K562 (cell line): Measurements from ENCODE around the gene AIG1.

Source experiments
- CHCHD3 ChIP-seq: fragments of 250-450 bp; sonication (Bioruptor Pico); IDR thresholded peaks from 2 replicates; pipeline ENCODE4 v2.1.2; 2022; ENCODE audit warnings: mild to moderate bottlenecking
- CTCF ChIP-seq, 3 experiments: IDR thresholded peaks in 2 of 3; conservative IDR thresholded peaks in 1 of 3; 2 replicates each; pipeline ENCODE4 v1.5.1; 2011 to 2012; ENCODE audit warnings: low read length in 3 of 3, mild to moderate bottlenecking in 3 of 3, control low read depth in 2 of 3, improper control_type of control experiment in 1 of 3, inconsistent platforms in 1 of 3, low read depth in 1 of 3, mixed read lengths in 1 of 3, moderate library complexity in 1 of 3; ENCODE audit not compliant: insufficient read depth in 2 of 3
- EP400 ChIP-seq: fragments of 450-650 bp; IDR thresholded peaks from 2 replicates; pipeline ENCODE4 v1.6.1; 2017; ENCODE audit warnings: antibody characterized with exemption, mild to moderate bottlenecking, moderate library complexity
- HCFC1 ChIP-seq: IDR thresholded peaks from 2 replicates; pipeline ENCODE4 v1.6.1; 2012; ENCODE audit warnings: low read depth, low read length, improper control_type of control experiment
- JUND ChIP-seq, 2 experiments: IDR thresholded peaks; 2 replicates in 1 of 2; 3 replicates in 1 of 2; pipeline ENCODE4 v1.6.1; 2011; ENCODE audit warnings: borderline replicate concordance in 2 of 2, low read depth in 2 of 2, low read length in 2 of 2, improper control_type of control experiment in 1 of 2, missing biosample characterization in 1 of 2, missing genetic modification characterization in 1 of 2, missing genetic modification reagents in 1 of 2
- NCOA4 ChIP-seq: fragments of 450-650 bp; IDR thresholded peaks from 2 replicates; pipeline ENCODE4 v1.6.1; 2018; ENCODE audit warnings: mild to moderate bottlenecking; ENCODE audit not compliant: partially characterized antibody
- POLR2A ChIP-seq: fragments of 450-650 bp; conservative IDR thresholded peaks from 2 replicates; pipeline ENCODE4 v1.6.1; 2016
- RAD21 ChIP-seq, 2 experiments: fragments of 250-450 bp in 1 of 2; fragments of 450-650 bp in 1 of 2; sonication (Bioruptor Pico) in 1 of 2; formaldehyde crosslinking in 1 of 2; IDR thresholded peaks in 1 of 2; conservative IDR thresholded peaks in 1 of 2; 2 replicates each; pipeline versions ENCODE4 v1.4.0 to v1.8.0; 2020 to 2022; ENCODE audit warnings: mild to moderate bottlenecking in 2 of 2, moderate library complexity in 1 of 2
- SMAD2 ChIP-seq: fragments of 150-350 bp; IDR thresholded peaks from 2 replicates; pipeline ENCODE4 v1.6.1; 2014; ENCODE audit warnings: low read depth, mild to moderate bottlenecking, low read length
- ZBTB7A ChIP-seq: IDR thresholded peaks from 2 replicates; pipeline ENCODE4 v1.6.1; 2011; ENCODE audit warnings: low read depth, mild to moderate bottlenecking, low read length, moderate library complexity, borderline replicate concordance; ENCODE audit not compliant: control insufficient read depth
- ZNF121 ChIP-seq: sonication (generic); formaldehyde crosslinking; conservative IDR thresholded peaks from 2 replicates; pipeline ENCODE4 v1.8.0; 2022; ENCODE audit warnings: missing genetic modification reagents
- ZNF175 ChIP-seq: fragments of 200-800 bp; sonication (Bioruptor generic); IDR thresholded peaks from 2 replicates; pipeline ENCODE4 v1.6.1; 2016; ENCODE audit warnings: low read depth, mild to moderate bottlenecking, missing genetic modification characterization, missing compliant biosample characterization
- TF ChIP-seq, protein P1 (sequence below): fragments of 250-450 bp; sonication (Bioruptor Pico); IDR thresholded peaks from 2 replicates; pipeline ENCODE4 v1.6.1; 2021; ENCODE audit warnings: mild to moderate bottlenecking

GRCh38 chr6:143298071-143298470, 237.4 kb downstream of the AIG1 start:
- TF ChIP-seq HCFC1 (no peak), ZNF175 (CRISPR knock-in tag) (no peak), POLR2A (no peak), ZBTB7A (no peak), RAD21 (CRISPR knock-in tag; conservative IDR thresholded peaks at IDR 0.05 in 1 of 2, IDR thresholded peaks at IDR 0.05 in 1 of 2) (no peak), CTCF (IDR thresholded peaks at IDR 0.05 in 2 of 3, conservative IDR thresholded peaks at IDR 0.05 in 1 of 3; ENCODE audit: insufficient read depth in 2 of 3, low read depth in 1 of 3, low read length in 3 of 3) (no peak), ZNF121 (CRISPR knock-in tag) (no peak), EP400 (no peak), CHCHD3 (no peak), SMAD2 (no peak), NCOA4 (no peak), JUND (IDR thresholded peaks at IDR 0.05; ENCODE audit: borderline replicate concordance, low read depth, low read length) (no peak), JUND (tag; IDR thresholded peaks at IDR 0.05; ENCODE audit: borderline replicate concordance, low read depth, low read length) (no peak)
- TF ChIP-seq, protein P1, sequence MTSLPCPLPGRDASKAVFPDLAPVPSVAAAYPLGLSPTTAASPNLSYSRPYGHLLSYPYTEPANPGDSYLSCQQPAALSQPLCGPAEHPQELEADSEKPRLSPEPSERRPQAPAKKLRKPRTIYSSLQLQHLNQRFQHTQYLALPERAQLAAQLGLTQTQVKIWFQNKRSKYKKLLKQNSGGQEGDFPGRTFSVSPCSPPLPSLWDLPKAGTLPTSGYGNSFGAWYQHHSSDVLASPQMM (CRISPR knock-in tag), result no peak
